Measurements from ENCODE around the gene CYB5R2.
A peak's percentile ranks its signal among the peaks of the same experiment; 100 is the strongest.

GRCh38 chr11:7665473-7666291 lies 7.6 kb downstream of the CYB5R2 start:
- TF ChIP-seq CTCF (optimal IDR thresholded peaks at IDR 0.05 in 1 of 3, IDR thresholded peaks at IDR 0.05 in 1 of 3, conservative IDR thresholded peaks at IDR 0.05 in 1 of 3; ENCODE audit: extremely low read depth in 1 of 3, insufficient read depth in 2 of 3, low read length in 3 of 3): peak; percentile 94 to 100 (median 95)
- no peak for TF ChIP-seq EZH2 (IDR thresholded peaks at IDR 0.05; ENCODE audit: low read length)
